Measurements from ENCODE around the gene SH2D5. TPM values are rescaled to one million over a fixed set of nuclear protein-coding genes. Genes with fewer than 3 reads are reported as not detected.

SH2D5 gene
- total RNA-seq, 1 donor from 2014 or later = not detected

Other genes starting within 250 kb of the SH2D5 start
- 18.9 TPM for gene CAMK2N1, start 246.5 kb downstream of the SH2D5 start, total RNA-seq
- 19.9 TPM for gene MUL1, start 224.6 kb downstream of the SH2D5 start, total RNA-seq
- gene FAM43B, start 180.1 kb downstream of the SH2D5 start, total RNA-seq = not detected
- 16.0 TPM for gene CDA, start 143.6 kb downstream of the SH2D5 start, total RNA-seq
- 113 TPM for gene PINK1, start 99.2 kb downstream of the SH2D5 start, total RNA-seq
- gene DDOST, start 71.3 kb downstream of the SH2D5 start, total RNA-seq = 84.5 TPM
- 2.5 TPM for gene KIF17, start 14.7 kb downstream of the SH2D5 start, total RNA-seq
- 267 TPM for gene HP1BP3, start 54.6 kb upstream of the SH2D5 start, total RNA-seq